Measurements from ENCODE around the gene AKR1C2.
"Not testable (repeated sequence)": the region's sequence is repeated elsewhere in the genome, so short reads cannot be mapped to it uniquely, and the experiment has no call there.

GRCh38 chr10:4940909-4941308 lies 62.7 kb downstream of the AKR1C2 start:
- TF ChIP-seq CTCF, EP300, POLR2A, POLR2AphosphoS5 (IDR thresholded peaks at IDR 0.05): not testable (repeated sequence)
